ENCODE results near the gene PIWIL1.

DNA sequence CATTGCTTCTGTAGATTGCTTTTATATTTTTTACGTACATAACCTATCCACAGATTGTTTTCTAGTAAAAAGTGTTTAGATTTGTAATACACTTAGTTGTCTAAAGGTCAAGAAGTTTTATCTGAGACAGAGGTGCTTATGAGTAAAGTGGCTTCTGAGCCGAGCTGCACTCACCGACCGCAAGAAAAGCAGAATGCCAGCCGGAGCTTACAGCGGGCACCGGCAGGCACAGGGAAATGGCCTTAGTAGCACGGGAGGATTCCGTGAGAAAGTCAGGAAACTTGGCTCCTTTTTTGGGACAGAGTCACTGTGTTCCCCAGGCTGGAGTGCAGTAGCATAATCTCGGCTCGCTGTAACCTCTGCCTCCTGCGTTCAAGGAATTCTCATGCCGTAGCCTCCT lies 29.8 kb downstream of the PIWIL1 start:
- no peak for TF ChIP-seq POLR2A (IDR thresholded peaks at IDR 0.05)
- TF ChIP-seq, protein P1, sequence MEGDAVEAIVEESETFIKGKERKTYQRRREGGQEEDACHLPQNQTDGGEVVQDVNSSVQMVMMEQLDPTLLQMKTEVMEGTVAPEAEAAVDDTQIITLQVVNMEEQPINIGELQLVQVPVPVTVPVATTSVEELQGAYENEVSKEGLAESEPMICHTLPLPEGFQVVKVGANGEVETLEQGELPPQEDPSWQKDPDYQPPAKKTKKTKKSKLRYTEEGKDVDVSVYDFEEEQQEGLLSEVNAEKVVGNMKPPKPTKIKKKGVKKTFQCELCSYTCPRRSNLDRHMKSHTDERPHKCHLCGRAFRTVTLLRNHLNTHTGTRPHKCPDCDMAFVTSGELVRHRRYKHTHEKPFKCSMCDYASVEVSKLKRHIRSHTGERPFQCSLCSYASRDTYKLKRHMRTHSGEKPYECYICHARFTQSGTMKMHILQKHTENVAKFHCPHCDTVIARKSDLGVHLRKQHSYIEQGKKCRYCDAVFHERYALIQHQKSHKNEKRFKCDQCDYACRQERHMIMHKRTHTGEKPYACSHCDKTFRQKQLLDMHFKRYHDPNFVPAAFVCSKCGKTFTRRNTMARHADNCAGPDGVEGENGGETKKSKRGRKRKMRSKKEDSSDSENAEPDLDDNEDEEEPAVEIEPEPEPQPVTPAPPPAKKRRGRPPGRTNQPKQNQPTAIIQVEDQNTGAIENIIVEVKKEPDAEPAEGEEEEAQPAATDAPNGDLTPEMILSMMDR (IDR thresholded peaks at IDR 0.05), result no peak
